Left lung (tissue), 10 donors: ENCODE results near the gene TTC9. TPM values are rescaled to one million over a fixed set of nuclear protein-coding genes. Genes with fewer than 3 reads are reported as not detected.
A peak's percentile ranks its signal among the peaks of the same experiment; 100 is the strongest.

Experiments used
- ATAC-seq: fragments of 200-7000 bp; cut with Tn5 transposase; one replicate; pipeline ENCODE4 v1.9.1; 2020; ENCODE audit warnings: moderate library complexity
- DNase-seq, 4 donors: peaks; one replicate each; pipeline ENCODE4 v3.0.0-alpha.2; 2013 to 2020
- H3K27ac ChIP-seq, 2 donors: fragments of 200-600 bp; sonication (generic) in 1 of 2; one replicate each; pipeline versions ENCODE4 v1.5.0 to v1.8.0; 2020 to 2021
- H3K27me3 ChIP-seq, 2 donors: fragments of 200-600 bp; sonication (generic) in 1 of 2; one replicate each; pipeline versions ENCODE4 v1.5.0 to v1.8.0; 2020 to 2021
- H3K36me3 ChIP-seq, 2 donors: fragments of 200-600 bp; sonication (generic) in 1 of 2; one replicate each; pipeline versions ENCODE4 v1.5.0 to v1.8.0; 2020 to 2021
- H3K4me1 ChIP-seq, 2 donors: fragments of 200-600 bp; one replicate each; pipeline ENCODE4 v1.8.0; 2021
- H3K4me3 ChIP-seq, 2 donors: fragments of 200-600 bp; sonication (generic) in 1 of 2; one replicate each; pipeline versions ENCODE4 v1.5.0 to v1.8.0; 2020 to 2021; ENCODE audit warnings: mild to moderate bottlenecking in 1 of 2
- H3K9me3 ChIP-seq, 2 donors: fragments of 200-600 bp; sonication (generic) in 1 of 2; one replicate each; pipeline versions ENCODE4 v1.5.0 to v1.8.0; 2020 to 2021
- CTCF ChIP-seq, 2 donors: fragments of 200-600 bp; sonication (generic) in 1 of 2; IDR thresholded peaks; one replicate each; pipeline versions ENCODE4 v1.5.0 to v1.8.0; 2021; ENCODE audit warnings: antibody characterized with exemption in 2 of 2
- intact Hi-C, 2 donors: fragments of 100-400 bp; cut with DNase I; formaldehyde crosslinking; loops; one replicate each; pipeline versions ENCODE4 v1.11.2 to v1.14.2; 2022
- polyA plus RNA-seq, 6 donors: library from polyadenylated mRNA; unstranded; fragments of 120-200 nt; gene quantifications; one replicate each; pipeline ENCODE4 v1.2.1, GENCODE V29; 2013; ENCODE audit not compliant: insufficient read length in 6 of 6
- total RNA-seq, 2 donors: library from RNA; stranded (reverse); fragmentation: NEBNext Ultra II Directional; extraction: Animal tissue kit (Norgen Biotek cat#: 25700); gene quantifications; one replicate each; pipeline ENCODE4 v1.2.1, GENCODE V29; 2021
- donor health status: DM: no; HTN: yes; CAD: no.
- donor health status: DM: no; HTN: no; CAD: no.

TTC9 gene
- total and polyA plus RNA-seq, 8 donors, result 4.8 to 10.4 (median 9.4) TPM

- Histone ChIP-seq H3K27ac (no peak overlapping the region), H3K36me3 (peaks cover 3 to 41% of the 10 kb centered on the region in 2 donors), H3K4me1 (peaks cover 8 to 20% of the 10 kb centered on the region in 2 donors), H3K27me3 (no peaks in the 10 kb centered on the region), H3K4me3 (no peak overlapping the region), H3K9me3 (no peaks in the 10 kb centered on the region)
- intact Hi-C loops, result no loop called here
- DNase-seq (no peak), ATAC-seq (no peak)
- TF ChIP-seq CTCF (IDR thresholded peaks at IDR 0.05), result no peak
These were observed 44.0 kb upstream of the TTC9 start for GRCh38 chr14:70597731-70598130.

- TF ChIP-seq CTCF (IDR thresholded peaks at IDR 0.05), result no peak
- no peak for ATAC-seq
- Histone ChIP-seq H3K36me3 (peaks cover under 1 to 25% of the 10 kb centered on the region in 2 donors), H3K27ac (no peak overlapping the region), H3K9me3 (no peaks in the 10 kb centered on the region), H3K4me3 (peak overlapping the region in 1 of 2 donors; percentile 76), H3K4me1 (peaks cover 8 to 20% of the 10 kb centered on the region in 2 donors), H3K27me3 (peaks cover 0 to 4% of the 10 kb centered on the region in 2 donors)
- no peak for DNase-seq
- intact Hi-C loops, result no loop called here
These were observed 42.4 kb upstream of the TTC9 start for GRCh38 chr14:70599345-70599744.

- Histone ChIP-seq H3K27me3 (peaks cover 0 to 12% of the 10 kb centered on the region in 2 donors), H3K36me3 (peaks cover 0 to 13% of the 10 kb centered on the region in 2 donors), H3K4me1 (peaks cover 8 to 20% of the 10 kb centered on the region in 2 donors), H3K9me3 (no peaks in the 10 kb centered on the region), H3K4me3 (peak within 1 kb of the TSS; percentile 76 to 82), H3K27ac (peak within 1 kb of the TSS; percentile 54 to 76)
- peak; percentile 89 to 96 (median 94) for DNase-seq
- intact Hi-C loops, result no loop called here
- ATAC-seq, result peak; percentile 99
- TF ChIP-seq CTCF (IDR thresholded peaks at IDR 0.05), result no peak
These were observed 41.1 kb upstream of the TTC9 start, which contains the start of gene MED6 for GRCh38 chr14:70600382-70601157. Gene MED6 (minus strand): TSS chr14:70600655. CDS start chr14:70600637, 18 bp downstream.

GRCh38 chr14:70601162-70601561, 40.6 kb upstream of the TTC9 start:
- peak overlapping the region; percentile 76 to 82 for H3K4me3 ChIP-seq
- H3K27me3 ChIP-seq, result peaks cover 0 to 18% of the 10 kb centered on the region in 2 donors
- H3K36me3 ChIP-seq, result peaks cover 0 to 7% of the 10 kb centered on the region in 2 donors
- no peaks in the 10 kb centered on the region for H3K9me3 ChIP-seq
- DNase-seq (peak in 1 of 4 donors; percentile 15), ATAC-seq (peak; percentile 32)
- H3K27ac ChIP-seq, result peak overlapping the region in 1 of 2 donors; percentile 28
- TF ChIP-seq CTCF (IDR thresholded peaks at IDR 0.05), result no peak
- H3K4me1 ChIP-seq, result peaks cover 8 to 20% of the 10 kb centered on the region in 2 donors
- intact Hi-C loops, result no loop called here

- ATAC-seq, result no peak
- DNase-seq, result no peak
- TF ChIP-seq CTCF (IDR thresholded peaks at IDR 0.05), result no peak
- intact Hi-C loops, result no loop called here
- H3K27me3 ChIP-seq, result peaks cover 0 to 28% of the 10 kb centered on the region in 2 donors
- no peaks in the 10 kb centered on the region for H3K36me3 ChIP-seq
- no peak overlapping the region for H3K4me3 ChIP-seq
- H3K9me3 ChIP-seq, result no peaks in the 10 kb centered on the region
- peaks cover 8 to 20% of the 10 kb centered on the region in 2 donors for H3K4me1 ChIP-seq
- H3K27ac ChIP-seq, result no peak overlapping the region
These were observed 39.5 kb upstream of the TTC9 start for GRCh38 chr14:70602254-70602653.
